ENCODE results near the gene ATG13.

DNA sequence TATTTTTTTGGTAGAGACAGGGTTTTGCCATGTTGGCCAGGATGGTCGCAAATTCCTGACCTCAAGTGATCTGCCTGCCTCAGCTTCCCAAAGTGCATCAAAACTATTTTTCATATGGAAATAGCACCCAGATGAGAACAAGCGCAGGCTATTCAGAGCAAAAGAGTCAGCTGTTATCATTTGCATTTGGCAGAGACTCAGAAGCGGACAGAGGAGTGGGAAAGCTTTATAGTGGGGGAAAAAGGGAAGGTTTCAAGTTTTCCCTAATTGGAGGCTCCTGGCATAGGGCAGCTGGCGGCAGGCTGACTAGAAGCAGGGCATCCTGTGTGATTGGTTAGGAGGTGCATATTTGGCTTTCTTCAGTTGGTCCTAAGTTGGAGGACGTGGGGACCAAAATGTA is 20.2 kb downstream of the ATG13 start:
- TF ChIP-seq POLR2AphosphoS5 (IDR thresholded peaks at IDR 0.05): no peak
- TF ChIP-seq, protein P1, sequence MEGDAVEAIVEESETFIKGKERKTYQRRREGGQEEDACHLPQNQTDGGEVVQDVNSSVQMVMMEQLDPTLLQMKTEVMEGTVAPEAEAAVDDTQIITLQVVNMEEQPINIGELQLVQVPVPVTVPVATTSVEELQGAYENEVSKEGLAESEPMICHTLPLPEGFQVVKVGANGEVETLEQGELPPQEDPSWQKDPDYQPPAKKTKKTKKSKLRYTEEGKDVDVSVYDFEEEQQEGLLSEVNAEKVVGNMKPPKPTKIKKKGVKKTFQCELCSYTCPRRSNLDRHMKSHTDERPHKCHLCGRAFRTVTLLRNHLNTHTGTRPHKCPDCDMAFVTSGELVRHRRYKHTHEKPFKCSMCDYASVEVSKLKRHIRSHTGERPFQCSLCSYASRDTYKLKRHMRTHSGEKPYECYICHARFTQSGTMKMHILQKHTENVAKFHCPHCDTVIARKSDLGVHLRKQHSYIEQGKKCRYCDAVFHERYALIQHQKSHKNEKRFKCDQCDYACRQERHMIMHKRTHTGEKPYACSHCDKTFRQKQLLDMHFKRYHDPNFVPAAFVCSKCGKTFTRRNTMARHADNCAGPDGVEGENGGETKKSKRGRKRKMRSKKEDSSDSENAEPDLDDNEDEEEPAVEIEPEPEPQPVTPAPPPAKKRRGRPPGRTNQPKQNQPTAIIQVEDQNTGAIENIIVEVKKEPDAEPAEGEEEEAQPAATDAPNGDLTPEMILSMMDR (IDR thresholded peaks at IDR 0.05): no peak
- no peak for TF ChIP-seq POLR2A (IDR thresholded peaks at IDR 0.05)
